AG09309 (cell line): ENCODE results near the gene CCAR1.
A peak's percentile ranks its signal among the peaks of the same experiment; 100 is the strongest.
"Not testable (repeated sequence)": the region's sequence is repeated elsewhere in the genome, so short reads cannot be mapped to it uniquely, and the experiment has no call there.

Experiments
- DNase-seq: peaks from one replicate; pipeline ENCODE4 v3.0.0-alpha.2; 2010; ENCODE audit warnings: low read depth
- H3K4me3 ChIP-seq: 2 replicates; pipeline ENCODE4 v1.5.1; 2011; ENCODE audit warnings: mild to moderate bottlenecking, low read depth, low read length, moderate library complexity; ENCODE audit not compliant: control insufficient read depth
- TF ChIP-seq, protein P1 (sequence below): IDR thresholded peaks from 2 replicates; pipeline ENCODE4 v1.5.1; 2011; ENCODE audit warnings: mild to moderate bottlenecking, low read depth, low read length, inconsistent platforms; ENCODE audit not compliant: insufficient read depth, control insufficient read depth; ENCODE audit errors: missing control alignments

Gene CCAR1, protein sequence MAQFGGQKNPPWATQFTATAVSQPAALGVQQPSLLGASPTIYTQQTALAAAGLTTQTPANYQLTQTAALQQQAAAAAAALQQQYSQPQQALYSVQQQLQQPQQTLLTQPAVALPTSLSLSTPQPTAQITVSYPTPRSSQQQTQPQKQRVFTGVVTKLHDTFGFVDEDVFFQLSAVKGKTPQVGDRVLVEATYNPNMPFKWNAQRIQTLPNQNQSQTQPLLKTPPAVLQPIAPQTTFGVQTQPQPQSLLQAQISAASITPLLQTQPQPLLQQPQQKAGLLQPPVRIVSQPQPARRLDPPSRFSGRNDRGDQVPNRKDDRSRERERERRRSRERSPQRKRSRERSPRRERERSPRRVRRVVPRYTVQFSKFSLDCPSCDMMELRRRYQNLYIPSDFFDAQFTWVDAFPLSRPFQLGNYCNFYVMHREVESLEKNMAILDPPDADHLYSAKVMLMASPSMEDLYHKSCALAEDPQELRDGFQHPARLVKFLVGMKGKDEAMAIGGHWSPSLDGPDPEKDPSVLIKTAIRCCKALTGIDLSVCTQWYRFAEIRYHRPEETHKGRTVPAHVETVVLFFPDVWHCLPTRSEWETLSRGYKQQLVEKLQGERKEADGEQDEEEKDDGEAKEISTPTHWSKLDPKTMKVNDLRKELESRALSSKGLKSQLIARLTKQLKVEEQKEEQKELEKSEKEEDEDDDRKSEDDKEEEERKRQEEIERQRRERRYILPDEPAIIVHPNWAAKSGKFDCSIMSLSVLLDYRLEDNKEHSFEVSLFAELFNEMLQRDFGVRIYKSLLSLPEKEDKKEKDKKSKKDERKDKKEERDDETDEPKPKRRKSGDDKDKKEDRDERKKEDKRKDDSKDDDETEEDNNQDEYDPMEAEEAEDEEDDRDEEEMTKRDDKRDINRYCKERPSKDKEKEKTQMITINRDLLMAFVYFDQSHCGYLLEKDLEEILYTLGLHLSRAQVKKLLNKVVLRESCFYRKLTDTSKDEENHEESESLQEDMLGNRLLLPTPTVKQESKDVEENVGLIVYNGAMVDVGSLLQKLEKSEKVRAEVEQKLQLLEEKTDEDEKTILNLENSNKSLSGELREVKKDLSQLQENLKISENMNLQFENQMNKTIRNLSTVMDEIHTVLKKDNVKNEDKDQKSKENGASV

DNA sequence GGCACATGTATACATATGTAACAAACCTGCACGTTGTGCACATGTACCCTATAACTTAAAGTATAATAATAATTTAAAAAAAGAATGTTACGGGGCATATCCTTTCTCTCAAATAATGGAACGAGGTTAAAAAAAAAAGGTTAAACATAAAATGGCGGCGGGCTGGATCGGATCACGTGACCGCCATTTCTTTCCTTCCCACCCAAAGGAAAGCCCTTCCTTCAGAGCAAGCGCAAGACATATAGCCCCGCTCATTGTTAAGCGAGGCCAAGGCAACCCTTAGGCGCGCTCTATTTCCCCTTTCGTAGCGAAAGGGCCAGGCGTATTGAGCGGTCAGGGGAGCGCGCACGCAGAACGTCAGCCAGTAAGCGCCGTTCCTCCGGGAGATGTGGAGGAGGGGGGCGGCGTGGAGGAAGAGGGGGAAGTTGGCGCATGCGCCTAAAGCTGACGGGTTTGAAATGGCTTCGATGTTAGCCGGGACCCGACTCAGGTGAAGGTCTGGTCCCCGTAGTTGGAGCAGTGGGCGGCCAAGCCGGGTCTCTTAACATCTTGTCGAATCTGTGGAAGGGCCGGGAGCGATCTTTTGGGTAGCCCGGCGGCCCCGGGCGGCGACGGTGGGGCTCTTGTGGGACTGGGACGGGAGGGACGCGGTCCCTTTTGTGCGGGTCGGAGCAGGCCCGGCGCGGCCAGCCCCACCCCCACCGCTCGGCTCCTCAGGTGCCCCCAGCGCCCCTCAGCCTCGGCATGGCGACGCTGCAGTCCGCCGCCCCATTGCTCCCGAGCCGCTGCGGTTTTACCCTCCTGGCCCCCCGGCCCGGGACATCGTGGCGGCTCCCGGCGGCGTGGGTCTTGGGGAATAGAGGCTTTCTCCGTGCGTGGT is at the start of gene CCAR1:
CCAR1 (plus strand) TSS at position 447 of the 880 bp plus-strand sequence. CDS start 1,266 bp downstream, outside the sequence.
- peak; percentile 95 for DNase-seq
- peak within 1 kb of the TSS; percentile 96 for H3K4me3 ChIP-seq
- TF ChIP-seq, protein P1, sequence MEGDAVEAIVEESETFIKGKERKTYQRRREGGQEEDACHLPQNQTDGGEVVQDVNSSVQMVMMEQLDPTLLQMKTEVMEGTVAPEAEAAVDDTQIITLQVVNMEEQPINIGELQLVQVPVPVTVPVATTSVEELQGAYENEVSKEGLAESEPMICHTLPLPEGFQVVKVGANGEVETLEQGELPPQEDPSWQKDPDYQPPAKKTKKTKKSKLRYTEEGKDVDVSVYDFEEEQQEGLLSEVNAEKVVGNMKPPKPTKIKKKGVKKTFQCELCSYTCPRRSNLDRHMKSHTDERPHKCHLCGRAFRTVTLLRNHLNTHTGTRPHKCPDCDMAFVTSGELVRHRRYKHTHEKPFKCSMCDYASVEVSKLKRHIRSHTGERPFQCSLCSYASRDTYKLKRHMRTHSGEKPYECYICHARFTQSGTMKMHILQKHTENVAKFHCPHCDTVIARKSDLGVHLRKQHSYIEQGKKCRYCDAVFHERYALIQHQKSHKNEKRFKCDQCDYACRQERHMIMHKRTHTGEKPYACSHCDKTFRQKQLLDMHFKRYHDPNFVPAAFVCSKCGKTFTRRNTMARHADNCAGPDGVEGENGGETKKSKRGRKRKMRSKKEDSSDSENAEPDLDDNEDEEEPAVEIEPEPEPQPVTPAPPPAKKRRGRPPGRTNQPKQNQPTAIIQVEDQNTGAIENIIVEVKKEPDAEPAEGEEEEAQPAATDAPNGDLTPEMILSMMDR: no peak

DNA sequence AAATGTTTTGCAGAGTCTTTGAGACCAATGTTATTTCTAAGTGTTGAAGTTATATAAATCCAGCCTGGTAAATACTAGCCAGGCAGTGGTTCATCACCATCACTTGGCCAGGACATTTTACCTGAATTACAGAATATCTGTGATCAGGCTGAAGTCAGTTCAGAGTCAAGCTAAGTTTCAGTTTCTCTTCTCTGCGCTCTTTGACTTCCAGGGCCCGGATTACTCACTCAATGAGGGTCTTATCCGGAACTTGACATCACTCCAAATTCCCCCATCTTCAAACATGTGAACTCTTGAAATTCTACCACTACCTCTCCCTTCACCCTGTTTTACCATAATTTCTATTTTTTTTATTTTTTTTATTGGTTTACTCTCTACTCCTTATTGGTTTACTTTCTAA is 36.6 kb upstream of the CCAR1 start:
- no peak for DNase-seq
- TF ChIP-seq, protein P1: no peak
- H3K4me3 ChIP-seq: no peak overlapping the region

DNA sequence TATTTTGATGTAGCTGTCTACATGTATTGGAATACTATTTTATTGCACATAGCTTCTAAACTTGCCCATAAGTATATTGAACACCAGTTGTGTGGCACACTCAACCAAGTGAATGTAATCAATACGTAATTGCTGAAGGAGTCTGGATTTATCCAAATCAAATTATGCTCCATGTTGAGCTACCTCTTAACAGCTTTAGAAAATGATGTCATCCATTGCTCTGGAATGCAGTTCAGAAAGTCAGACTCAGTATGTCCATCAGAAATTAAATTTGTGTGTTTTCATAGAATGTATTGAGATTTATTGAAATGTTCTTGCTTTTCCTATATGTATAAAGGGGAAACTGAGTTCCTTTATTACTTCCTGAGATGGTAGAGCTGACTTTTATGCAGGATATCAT is 25.0 kb upstream of the CCAR1 start:
- H3K4me3 ChIP-seq: no peak overlapping the region
- no peak for DNase-seq
- TF ChIP-seq, protein P1: no peak

DNA sequence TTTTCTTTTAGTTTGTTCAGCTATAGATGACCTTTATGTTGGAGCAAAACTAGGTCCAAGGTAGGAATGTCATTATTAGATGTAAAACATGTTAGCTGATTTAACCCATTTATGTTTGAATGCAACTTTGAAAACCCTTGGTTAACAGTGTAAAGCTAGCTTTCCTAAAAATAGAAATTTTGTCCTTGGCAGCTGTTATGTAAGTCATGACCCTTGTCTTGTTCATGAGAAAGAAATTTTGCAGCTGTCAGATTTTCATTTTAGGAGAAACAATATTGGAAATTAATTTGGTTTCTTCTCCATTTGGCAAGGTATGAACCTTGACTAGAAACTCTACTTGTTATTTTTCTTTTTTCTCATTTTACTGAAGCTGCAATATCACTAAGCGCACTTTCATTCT is 23.9 kb upstream of the CCAR1 start:
- TF ChIP-seq, protein P1: no peak
- no peak overlapping the region for H3K4me3 ChIP-seq
- no peak for DNase-seq

DNA sequence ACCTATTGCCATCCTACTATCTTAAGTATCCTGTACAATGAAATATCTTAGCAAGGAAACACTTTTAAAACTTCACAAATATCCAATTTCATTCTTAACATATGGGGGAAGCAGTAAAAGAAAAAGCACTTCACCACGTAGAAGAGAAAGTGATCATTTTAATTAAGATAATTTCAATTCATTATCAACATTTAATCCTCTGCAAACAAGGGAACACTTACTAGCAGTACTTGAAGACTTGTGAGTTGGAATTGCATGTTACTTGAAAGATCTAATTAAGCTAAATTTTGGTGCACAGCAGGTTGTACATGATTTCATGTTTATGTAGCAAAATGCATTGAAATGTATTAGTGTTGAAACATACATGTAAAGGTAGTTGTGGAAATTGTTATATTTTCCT is 20.8 kb upstream of the CCAR1 start:
- no peak overlapping the region for H3K4me3 ChIP-seq
- no peak for DNase-seq
- TF ChIP-seq, protein P1: no peak

DNA sequence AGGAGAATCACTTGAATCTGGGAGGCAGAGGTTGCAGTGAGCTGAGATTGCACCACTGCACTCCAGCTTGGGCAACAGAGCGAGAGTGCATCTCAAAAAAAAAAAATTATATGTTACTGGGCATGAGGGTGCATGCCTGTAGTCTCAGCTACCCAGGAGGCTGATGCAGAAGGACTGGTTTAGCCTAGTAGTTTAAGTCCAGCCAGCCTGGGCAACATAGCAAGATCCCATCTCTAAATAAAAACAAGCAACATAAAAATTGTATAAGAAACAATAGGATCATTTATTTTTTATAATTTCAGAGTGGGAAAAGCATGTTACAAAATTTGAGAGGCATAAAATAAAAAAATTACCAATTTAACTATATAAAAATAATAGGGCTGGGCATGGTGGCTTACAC is 15.5 kb upstream of the CCAR1 start:
- no peak for DNase-seq
- H3K4me3 ChIP-seq: no peak overlapping the region
- TF ChIP-seq, protein P1: no peak

DNA sequence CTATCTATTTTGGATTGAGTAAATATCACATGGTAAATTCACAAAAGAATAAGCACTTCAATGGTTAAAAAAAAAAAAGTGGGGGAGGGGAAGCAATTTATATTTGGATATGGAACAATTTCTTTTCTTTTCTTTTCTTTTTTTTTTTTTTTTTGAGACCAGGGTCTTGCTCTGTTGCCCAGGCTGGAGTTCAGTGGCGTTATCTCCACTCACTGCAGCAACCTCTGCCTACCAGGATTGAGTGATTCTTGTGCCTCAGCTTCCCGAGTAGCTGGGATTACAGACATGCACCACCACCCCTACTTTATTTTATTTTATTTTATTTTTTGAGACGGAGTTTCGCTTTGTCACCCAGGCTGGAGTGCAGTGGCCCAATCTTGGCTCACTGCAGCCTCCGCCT is 12.1 kb upstream of the CCAR1 start:
- DNase-seq, H3K4me3 ChIP-seq: not testable (repeated sequence)

DNA sequence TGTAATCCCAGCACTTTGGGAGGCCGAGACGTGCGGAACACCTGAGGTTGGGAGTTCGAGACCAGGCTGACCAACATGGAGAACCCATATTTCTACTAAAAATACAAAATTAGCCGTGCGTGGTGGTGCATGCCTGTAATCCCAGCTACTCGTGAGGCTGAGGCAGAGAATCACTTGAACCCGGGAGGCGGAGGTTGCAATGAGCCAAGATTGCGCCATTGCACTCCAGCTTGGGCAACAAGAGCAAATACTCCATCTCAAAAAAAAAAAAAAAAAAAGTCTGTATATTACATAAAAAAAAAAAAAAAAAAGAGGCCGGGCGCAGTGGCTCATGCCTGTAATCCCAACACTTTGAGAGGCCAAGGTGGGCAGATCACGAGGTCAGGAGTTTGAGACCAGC is 8.0 kb upstream of the CCAR1 start:
- DNase-seq, H3K4me3 ChIP-seq: not testable (repeated sequence)
